HT-29 (cell line): ENCODE measurements around the gene TERT. TPM values are rescaled to one million over a fixed set of nuclear protein-coding genes. Genes with fewer than 3 reads are reported as not detected.
A peak's percentile ranks its signal among the peaks of the same experiment; 100 is the strongest.

Source experiments
- DNase-seq: peaks from one replicate; pipeline ENCODE4 v3.0.0-alpha.2; 2015; ENCODE audit warnings: low spot score
- total RNA-seq: library from RNA; depleted of rRNA; stranded (reverse); fragments of >200 nt; shearing (Covaris generic); gene quantifications from 2 replicates; pipeline ENCODE4 v1.2.3, GENCODE V29; 2014

TERT gene
- total RNA-seq, 1 experiment from 2014 or later: 4.9 TPM

DNA sequence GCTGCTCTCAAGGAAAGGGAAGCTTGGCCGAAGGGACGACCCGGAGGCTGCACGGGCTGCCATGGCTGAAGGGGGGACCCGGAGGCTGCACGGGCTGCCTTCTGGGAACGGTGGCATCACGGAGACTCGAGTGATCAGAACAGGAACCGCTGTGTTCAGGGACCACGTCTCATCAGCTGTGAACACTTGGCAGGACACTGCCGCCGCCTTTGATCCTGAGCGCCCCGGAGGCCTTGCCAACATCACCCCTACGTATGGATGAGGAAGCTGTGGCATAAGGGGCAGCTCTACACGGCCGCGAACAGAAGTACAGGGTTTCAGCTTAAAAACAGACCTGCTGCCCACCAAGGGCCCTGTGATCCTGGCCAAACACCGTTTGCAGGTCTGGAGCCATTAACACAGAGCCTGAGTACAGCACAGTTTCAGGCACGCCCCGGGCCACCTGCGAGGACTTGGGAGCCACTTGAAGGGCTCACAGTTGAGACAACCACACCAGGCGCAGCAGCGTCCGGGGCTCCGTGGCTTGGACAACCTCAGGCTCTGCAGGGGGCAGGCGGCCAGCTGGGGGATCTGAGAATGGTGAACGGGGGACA, 23.9 kb upstream of the TERT start:
- DNase-seq: no peak

GRCh38 chr5:1317921-1318565, 23.2 kb upstream of the TERT start:
- no peak for DNase-seq

DNA sequence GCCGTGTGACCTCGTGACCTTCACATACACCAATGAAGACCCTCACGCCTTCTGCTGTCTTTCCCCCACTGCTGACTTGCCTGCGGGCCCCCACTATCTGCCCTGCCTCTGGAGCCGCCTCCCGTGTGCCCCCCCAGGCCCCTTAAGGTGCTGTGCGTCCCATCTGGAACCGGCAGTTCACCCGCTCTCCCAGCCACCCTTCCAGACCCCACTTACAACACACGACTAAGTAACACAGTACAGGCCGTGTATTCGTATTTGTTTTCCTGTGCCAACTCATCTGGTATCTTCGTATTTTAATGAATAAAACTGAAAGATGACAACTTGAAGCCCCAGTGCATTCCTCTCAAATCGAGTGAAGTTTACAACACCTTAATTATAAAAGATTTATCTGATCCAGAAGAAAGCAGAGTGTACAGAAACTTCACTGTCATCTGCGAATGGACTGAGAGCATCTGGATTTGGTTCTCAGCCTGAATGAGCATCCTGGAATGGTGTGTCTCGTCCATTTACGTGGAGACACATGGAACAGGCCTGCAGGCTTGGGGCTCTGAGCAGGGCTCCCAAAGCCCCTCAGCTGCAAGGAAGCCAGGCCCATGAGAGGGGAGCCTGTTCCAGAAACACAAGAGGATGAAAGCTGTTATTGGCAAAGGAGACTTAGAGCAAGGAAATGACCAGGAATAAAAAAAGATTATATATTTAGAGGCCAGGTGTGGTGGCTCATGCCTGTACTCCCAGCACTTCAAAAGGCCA, 21.9 kb upstream of the TERT start:
- DNase-seq: peak; percentile 50

DNA sequence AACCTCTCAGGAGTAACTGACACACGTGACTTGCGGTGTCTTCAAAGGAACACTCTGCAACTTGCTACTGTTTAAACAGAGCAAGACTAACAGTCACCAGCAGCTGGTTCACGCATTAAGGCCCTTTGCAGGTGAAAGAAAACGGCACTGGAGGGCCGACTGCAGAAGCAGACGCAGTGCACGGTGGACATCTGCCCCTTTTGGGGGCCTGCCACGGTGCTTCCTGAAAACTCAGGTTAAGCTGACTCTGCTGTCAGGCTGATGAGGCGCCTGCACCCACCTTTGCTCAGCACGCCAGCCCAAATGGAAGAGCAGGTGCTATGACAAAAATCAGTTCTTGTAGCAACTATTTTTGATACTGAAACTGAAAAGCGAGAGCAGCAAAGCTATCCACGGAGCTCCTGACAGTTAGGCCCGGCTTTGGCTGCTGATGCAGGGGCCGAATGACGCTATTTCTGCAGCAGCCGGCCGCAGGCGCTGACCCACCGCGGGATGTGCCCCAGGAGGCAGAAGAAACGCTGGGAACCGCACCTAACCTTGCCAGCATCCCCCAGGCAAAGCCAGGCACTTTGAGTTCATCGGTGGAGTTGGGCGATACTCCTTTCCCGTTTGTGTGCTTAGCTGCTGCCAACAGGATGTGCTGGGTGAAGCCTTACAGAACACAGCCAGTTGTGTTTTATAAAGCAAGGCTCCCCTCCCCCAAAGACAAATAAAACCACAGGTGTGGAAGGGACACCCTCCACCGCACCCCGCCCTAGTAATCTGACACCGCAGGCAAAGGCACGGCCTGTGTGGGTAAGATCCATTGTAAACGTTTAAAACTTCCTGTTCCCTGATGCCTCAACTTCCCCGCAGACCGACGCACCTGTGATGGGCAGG, 21.1 kb upstream of the TERT start:
- peak; percentile 99 for DNase-seq

DNA sequence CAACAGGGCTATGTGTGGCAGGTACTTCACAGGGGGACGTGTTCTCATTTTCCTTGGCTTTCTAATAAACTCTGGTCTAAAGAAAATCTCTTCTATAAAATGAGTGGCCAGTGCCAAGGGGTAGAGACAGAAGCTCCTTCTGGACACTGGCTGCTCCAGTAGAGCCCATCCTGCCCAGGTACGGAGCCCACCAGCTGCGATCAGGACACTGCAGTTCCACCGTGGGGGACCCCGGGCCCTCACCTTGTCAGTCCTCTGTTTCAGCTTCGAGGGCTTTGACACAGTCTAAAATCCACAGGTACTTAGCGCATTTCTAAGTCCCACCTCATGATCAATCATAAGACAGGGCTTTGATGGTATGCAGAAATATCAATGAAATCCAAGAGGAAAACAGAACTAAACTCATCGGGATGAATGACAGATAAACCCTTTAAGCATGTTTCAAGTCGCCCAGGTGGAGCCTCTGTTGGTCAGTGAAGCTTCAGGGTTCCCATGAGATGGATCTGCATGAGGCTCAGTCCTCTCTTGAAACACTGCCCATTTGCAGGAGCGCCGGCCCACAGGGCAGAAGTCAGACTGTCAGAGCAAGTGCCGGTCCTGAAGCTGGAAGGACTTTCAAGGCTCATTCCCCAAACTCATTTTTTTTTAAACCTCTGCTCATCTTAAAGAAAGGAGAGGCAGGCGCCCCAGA, 20.3 kb upstream of the TERT start:
- DNase-seq: no peak

DNA sequence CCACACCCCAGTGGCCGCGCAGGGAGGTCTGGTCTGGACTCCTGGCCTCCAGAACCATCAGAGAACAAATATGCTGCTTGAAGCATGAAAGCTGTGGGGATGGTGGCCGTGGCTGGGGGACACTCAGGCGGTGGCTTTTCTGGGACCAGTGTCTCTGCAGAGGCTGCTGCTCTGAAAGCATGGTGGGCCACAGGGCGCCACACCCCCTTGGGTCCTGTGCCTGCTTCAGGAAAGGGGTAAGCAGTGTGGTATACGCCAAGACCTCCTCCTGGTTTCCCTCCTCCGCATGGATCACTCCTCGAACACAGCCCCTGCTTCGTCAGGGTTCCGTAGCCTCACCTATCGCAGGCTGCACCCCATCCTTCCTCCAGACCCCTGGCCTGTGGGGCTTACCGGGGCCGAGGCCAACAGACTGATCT, 19.7 kb upstream of the TERT start:
- DNase-seq: no peak

- no peak for DNase-seq
Measured at GRCh38 chr5:1312993-1313833, 18.3 kb upstream of the TERT start.

GRCh38 chr5:1312206-1312605, 17.3 kb upstream of the TERT start:
- DNase-seq: no peak

DNA sequence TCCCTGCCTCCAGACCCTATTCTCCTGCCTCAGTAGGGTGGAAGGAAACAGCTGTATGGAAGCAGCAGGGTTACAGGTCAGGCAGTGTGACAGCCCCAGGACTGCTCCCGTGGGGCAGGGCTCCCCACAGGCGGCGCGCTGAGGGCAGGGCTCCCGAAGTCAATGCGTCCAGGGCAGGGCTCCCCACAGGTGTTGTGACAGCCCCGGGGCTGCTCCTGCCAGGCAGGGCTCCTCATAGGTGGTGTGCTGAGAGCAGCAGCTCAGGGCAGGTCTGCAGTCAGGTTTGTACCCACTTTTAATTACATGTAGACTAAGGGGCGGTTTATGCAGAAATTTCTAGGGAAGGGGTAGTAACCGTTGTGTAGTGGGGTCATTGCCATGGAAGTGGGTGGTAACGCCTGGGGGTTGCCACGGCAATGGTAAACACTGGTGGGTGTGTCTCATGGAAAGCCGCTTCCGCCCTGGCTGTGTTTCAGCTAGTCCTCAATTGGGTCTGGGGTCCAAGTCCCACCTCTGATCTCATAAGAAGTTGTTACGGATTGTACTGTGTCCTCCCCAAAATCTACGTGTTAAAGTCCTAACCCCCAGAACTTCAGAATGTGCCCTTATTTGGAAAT, 16.7 kb upstream of the TERT start:
- DNase-seq: no peak

DNA sequence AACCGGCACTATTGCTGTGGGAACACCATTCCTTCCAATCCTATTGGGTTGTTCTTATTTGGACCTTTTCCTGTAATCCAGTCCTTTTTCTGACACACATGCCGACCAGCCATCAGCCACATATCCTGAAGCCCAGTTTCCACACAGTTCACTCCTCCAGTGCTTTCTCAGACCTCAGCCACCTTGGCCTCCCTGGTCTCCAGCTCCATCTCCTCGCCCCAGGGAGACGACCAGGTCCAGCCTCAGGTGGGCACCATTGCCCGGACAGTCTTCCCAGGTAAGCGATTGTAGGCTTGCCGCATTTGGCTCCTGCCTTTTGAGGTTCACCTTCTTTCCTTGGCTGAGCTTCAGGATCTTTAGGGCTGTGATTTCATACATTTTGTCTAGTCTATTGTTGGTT, 15.2 kb upstream of the TERT start:
- no peak for DNase-seq

DNA sequence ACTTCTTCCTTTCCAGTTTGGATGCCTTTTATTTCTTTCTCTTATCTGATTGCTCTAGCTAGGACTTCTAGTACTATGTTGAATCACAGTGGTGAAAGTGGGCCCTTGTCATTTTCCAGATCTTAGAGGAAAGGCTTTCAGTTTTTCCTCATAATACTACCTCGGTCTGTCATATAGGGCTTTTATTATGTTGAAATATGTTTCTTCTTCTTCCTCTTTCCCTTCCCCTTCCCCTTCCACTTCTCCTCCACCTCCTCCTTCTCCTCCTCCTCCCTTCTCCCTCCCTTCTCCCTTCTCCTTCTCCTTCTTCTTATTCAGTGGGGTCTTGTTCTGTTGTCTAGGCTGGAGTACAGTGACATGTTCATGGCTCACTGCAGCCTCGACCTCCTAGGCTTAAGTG, 9.2 kb upstream of the TERT start:
- no peak for DNase-seq

DNA sequence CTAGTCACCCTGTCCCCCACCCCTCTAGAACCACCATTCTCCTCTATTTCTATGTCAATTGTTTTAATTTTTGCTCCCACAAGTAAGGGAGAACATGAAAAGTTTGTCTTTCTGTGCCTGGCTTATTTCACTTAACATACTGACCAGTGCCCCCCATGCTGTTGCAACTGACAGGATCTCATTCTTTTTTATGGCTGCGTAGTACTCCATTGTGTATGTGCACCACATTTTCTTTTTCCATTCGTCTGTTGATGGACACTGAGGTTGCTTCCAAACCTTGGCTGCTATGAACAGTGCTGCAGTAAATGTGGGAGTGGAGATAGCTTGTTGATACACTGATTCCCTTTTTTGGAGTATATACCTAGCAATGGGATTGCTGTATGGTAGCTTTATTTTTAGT, 7.4 kb upstream of the TERT start:
- DNase-seq: no peak

- no peak for DNase-seq
Measured at GRCh38 chr5:1300581-1301083, 5.8 kb upstream of the TERT start.

DNA sequence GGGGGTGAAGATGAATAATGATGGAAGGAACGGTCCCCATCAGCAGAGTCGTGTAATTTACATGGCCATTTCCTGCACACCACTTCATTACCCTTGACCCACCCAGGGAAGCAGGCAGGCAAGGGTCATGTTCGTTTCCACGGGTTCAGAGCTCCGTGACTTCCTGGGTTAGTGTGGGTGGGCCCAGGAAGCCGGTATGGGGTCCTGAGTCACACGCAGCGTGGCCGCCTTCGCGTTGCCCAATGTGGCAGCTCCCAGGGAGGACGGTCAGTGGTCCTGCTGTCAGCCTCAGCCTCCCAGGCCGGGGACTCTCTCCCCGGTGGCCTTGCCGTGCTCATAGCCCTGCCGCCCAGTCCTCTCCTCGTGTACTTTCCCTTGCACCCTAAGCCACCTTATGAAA, 5.1 kb upstream of the TERT start:
- no peak for DNase-seq

- no peak for DNase-seq
Measured at GRCh38 chr5:1299511-1299850, 4.6 kb upstream of the TERT start.

GRCh38 chr5:1298723-1299510, 4.0 kb upstream of the TERT start:
- no peak for DNase-seq

DNA sequence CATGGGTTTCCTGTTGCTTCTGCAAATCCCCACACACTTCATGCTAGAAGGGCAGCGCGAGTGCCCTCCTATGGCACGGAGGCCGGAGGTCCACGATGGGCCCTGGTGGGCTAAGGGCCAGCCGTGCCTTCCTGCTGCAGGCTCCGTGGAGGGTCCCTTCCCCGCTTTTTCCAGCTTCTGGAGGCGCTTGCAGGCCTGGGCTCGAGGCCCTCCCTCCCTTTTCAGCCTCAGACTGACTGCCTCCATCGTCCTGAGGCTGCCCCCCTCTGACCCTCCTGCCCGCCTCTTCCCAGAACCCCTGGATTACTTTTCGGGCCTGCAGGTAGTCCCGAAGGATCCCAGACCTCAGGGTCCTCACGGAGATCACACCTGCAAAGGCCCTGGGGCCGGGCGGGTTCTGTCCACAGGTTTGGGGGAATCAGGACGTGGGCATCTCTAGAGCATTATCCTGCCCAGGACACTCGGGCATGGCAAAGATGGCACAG, 3.2 kb upstream of the TERT start:
- DNase-seq: no peak

DNA sequence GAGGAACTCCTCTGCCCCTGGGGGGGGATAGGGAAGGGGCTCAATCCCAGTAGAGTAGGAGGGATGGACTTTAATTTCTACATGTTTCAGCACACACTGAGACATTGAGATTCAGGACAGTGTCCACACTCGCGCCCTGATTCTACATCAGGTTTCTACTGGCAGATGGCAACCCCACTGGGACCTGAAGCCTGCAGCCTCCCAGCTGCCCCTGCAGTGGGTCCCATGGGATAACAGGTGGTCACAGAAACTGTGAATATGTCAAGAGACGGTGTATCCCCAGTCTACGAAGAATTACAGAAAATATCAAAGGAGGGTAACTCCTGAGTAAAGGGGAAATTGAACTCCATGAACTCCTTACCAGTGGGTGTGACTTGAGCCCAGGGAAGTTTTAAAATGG, 2.4 kb upstream of the TERT start:
- no peak for DNase-seq

- no peak for DNase-seq
Measured at GRCh38 chr5:1295650-1296037, 776 bp upstream of the TERT start.
